ENCODE measurements around the gene CELF4.

DNA sequence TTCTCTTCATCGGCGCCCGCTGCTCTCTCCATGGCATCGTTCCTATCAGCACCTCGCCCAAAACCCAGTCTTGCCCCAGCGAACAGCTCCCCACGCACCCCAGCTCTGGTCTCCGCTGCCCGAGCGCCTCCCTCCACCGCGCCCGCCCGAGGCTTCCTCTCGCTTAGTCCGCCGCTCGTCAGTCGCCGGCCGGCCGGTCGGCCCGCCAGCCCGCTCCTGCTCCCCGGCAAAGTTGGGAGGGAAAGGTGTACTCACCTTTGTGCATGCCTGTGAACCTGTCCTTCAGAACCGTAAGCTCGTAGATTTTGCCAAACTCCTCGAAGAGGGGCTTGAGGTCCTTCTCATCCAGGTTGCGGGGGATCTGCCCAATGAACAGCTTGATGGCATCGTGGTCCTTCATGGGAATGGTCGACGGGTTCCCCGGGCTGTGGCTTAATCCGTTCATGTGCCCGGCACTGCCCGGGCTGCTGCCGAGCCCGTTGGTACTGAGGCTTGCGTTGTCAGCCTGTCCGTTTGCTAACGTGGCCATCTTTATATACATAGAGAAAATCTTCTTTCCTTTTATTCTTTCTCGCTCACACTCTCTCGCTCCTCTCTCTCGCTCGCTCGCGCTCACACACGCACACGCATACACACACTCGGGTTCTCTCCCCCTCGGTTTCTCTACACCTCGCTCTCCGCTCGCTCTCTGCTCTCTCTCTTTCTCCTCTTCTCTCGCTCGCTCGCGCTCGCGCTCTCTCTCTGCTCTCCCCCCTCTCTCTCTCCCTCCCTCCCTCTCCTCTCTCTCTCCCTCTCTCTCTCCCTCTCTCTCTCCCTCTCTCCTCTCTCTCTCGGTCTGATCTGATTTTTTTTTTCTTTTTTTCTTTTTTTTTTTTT, at the start of gene CELF4:
- TF ChIP-seq, protein P1, sequence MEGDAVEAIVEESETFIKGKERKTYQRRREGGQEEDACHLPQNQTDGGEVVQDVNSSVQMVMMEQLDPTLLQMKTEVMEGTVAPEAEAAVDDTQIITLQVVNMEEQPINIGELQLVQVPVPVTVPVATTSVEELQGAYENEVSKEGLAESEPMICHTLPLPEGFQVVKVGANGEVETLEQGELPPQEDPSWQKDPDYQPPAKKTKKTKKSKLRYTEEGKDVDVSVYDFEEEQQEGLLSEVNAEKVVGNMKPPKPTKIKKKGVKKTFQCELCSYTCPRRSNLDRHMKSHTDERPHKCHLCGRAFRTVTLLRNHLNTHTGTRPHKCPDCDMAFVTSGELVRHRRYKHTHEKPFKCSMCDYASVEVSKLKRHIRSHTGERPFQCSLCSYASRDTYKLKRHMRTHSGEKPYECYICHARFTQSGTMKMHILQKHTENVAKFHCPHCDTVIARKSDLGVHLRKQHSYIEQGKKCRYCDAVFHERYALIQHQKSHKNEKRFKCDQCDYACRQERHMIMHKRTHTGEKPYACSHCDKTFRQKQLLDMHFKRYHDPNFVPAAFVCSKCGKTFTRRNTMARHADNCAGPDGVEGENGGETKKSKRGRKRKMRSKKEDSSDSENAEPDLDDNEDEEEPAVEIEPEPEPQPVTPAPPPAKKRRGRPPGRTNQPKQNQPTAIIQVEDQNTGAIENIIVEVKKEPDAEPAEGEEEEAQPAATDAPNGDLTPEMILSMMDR (IDR thresholded peaks at IDR 0.05; ENCODE audit: low read depth, low read length, poor library complexity, severe bottlenecking) = no peak
- TF ChIP-seq EZH2phosphoT487 (IDR thresholded peaks at IDR 0.05; ENCODE audit: borderline replicate concordance, low read length) = no peak
